GM18907 (cell line): ENCODE data around the gene PPP1R2C.

Experiments used
- ATAC-seq: cut with Tn5 transposase; IDR thresholded peaks from one replicate; pipeline ENCODE4 v1.9.1; 2021; ENCODE audit warnings: mild to moderate bottlenecking, moderate library complexity; ENCODE audit not compliant: unreplicated experiment

PPP1R2C gene

DNA sequence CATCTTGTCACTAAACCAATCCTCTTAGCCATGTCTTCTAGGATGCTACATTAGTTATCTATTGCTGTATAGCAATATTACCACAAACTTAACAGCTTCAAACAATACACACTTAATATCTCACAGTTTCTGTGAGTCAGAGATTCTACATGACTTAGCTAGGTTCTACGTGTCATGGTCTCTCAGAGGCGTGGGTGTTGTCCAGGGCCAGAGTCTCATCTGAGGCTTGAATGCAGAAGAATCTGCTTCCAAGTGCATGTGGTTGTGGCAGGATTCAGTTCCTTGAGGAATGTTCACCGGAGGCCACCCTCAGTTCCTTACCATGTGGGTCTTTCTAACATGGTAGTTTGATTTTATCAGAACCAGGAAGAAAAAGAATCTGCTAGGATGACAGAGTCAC, 26.4 kb downstream of the PPP1R2C start:
- no peak for ATAC-seq

GRCh38 chrX:42748067-42748850, 29.7 kb downstream of the PPP1R2C start:
- no peak for ATAC-seq

GRCh38 chrX:42746606-42747005, 31.4 kb downstream of the PPP1R2C start:
- no peak for ATAC-seq

DNA sequence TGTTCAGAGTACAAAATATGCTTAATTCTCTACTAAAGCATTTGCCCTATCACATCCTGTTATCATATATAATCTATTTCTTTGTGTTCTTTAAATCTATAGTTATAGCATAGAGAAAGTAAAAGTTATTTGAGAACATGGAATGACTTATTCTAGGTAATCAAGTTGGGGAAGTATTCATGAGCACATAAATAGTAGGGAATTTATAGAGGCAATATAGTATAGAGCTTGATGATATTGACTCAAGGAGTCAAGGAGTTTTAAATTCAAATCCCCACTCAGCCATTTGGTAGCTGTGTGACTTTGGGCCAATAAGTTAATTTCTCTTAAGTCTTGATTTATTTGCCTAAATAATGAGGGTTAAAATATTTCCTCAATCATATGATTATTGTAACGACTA, 37.5 kb downstream of the PPP1R2C start:
- no peak for ATAC-seq

DNA sequence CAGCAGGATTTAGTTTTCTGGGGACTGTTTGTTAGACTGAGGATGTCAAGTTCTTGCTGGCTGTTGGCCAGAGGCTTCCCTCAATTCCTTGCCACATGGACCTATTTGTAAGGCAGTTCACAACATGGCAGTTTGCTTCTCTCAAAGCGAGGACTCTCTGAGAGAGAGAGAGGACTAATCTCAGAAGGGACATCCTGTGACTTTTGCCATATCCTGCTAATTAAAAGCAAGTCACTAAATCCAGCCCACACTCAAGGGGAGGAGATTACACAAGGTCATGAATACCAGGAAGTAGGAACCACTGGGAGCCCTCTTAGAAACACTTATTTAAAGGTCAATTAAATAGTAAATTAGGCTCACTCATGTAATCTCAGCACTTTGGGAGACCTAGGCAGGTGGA, 38.2 kb downstream of the PPP1R2C start:
- ATAC-seq, result no peak

- no peak for ATAC-seq
These were observed 38.7 kb downstream of the PPP1R2C start for GRCh38 chrX:42739258-42739657.

DNA sequence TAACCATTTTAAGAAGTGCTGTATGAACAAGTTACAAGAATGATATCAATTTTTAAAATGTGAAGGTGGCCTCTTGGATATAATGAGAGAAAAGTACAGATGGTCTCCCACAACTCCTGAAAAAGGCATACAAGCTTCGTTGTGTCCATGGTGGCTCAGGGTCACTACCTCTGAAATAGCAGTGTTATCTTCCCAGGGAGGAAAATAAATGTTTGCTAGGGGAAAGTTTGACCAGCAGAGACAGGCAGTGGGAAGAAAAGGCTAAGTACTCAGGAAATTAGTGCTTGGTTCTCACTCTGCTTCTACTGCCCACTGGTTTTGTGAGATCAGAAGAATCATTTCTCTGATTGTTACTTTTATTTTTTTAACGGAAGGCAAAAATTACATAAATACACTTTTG, 39.4 kb downstream of the PPP1R2C start:
- ATAC-seq, result no peak

DNA sequence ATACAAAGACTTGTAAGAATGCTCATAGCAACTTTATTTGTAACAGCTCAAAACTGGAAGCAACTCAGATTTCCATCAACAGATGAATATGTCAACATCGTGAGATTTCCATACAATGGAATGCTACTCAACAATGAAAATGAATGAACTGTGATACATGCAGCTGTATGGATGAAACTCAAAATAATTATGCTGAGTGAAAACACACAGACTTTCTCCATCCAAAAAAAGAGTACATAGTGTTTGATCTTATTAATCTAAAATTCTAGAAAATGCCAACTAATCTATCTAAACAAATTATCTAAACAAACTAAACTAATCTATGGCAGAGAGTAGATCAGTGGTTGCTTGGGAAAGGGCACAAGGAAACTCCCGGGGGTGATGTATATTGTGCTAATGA, 42.7 kb downstream of the PPP1R2C start:
- ATAC-seq, result no peak

- no peak for ATAC-seq
These were observed 45.5 kb downstream of the PPP1R2C start for GRCh38 chrX:42732506-42732905.
